GM19468 (cell line): ENCODE results near the gene APOB.

ENCODE experiments used
- ATAC-seq: cut with Tn5 transposase; IDR thresholded peaks from one replicate; pipeline ENCODE4 v1.9.1; 2021; ENCODE audit warnings: mild to moderate bottlenecking, moderate library complexity, moderate number of reproducible peaks; ENCODE audit not compliant: unreplicated experiment; ENCODE audit errors: extremely low read depth

Gene APOB

DNA sequence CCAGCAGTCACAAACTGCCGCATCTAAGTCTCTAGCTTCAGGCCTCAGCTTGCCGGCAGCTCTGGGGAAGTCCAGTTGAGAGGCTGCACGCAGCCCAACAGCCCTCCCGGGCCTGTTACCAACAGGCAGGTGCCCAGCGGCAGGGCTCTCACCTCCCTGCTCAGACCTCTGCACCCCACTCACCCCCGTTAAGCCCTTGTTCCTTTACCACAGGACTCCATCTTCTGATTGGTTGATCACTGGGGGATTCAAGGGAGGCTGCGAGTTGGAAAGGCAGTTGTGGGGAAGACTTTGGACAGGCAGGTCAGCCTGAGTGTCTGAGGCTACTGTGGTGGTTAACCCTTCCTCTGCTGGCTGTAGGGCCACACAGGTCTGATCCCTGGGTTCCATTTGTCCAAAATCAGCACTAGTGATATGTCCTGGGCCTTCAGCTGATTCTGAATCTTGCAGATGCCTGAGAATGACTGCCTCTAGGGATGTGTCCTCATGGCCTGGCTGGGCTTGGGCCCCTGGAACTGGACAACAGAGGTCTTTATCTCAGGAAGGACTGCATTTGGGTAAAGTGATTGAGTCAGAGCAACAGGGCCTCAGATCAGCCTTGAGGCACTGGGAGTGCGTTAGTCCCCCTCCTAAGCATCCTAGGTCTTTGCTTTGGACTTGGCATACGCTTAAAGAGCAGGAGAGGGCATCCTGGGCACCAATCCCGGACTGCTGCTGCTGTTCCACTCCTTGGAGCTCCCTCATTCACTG lies 88.4 kb downstream of the APOB start:
- no peak for ATAC-seq

- no peak for ATAC-seq
Observed at GRCh38 chr2:20953146-20953824, 90.6 kb downstream of the APOB start.
